ENCODE data around the gene TFAP2E. TPM values are rescaled to one million over a fixed set of nuclear protein-coding genes. Genes with fewer than 3 reads are reported as not detected.

The TFAP2E gene
- total RNA-seq, 2 experiments from 2014 or later, result 0.65 to 0.85 TPM

DNA sequence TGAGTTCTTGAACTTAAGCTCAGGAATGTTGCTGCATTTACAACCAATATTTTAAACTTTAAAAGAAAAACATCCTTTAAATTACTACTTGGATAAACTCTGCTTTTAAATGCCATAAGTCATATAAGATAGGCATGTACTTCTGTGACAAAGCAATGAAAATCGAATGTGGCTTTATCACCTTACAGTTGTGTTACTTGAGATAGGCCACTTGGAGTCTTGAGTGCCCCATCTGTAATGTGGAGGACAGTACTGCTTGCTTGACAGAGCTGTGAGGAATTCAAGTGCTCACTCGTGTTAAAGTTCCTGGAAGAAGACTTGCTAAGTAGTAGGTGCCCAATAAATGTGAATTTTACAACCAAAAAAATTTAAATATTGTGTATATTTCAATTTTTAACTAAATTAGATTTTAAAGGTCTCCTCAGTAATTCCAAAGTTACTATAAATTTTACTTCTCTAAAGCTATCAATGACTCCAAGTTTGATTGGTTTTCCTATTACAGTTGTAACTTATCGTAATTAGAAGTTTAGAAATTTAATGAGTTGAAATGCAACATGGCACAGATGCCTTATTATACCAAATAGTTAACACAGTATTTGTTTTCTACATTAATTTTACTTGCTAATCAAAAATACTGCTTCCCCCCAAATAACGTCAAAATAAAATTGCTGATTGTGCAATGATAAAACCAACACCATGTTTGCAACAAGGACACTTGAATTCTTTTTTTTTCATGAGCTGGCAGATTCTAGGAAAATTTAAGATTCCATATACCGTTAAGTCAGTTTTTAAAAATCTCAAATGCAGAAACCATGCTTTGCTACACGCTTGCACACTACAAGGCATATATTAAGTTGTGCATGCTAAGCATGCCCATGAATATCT lies 46.4 kb downstream of the TFAP2E start:
- ChIA-PET POLR2A (interaction anchor here (1.2 to 1.7 kb wide), 2 partner anchors 95 to 150 kb away, joined by 3 to 5 read pairs; partner anchors contain the start of gene CLSPN), CTCF (interaction anchor here (0.8 to 1.0 kb wide), 2 partner anchors 96 kb away, joined by 3 read pairs; no protein-coding TSS in a partner anchor)

DNA sequence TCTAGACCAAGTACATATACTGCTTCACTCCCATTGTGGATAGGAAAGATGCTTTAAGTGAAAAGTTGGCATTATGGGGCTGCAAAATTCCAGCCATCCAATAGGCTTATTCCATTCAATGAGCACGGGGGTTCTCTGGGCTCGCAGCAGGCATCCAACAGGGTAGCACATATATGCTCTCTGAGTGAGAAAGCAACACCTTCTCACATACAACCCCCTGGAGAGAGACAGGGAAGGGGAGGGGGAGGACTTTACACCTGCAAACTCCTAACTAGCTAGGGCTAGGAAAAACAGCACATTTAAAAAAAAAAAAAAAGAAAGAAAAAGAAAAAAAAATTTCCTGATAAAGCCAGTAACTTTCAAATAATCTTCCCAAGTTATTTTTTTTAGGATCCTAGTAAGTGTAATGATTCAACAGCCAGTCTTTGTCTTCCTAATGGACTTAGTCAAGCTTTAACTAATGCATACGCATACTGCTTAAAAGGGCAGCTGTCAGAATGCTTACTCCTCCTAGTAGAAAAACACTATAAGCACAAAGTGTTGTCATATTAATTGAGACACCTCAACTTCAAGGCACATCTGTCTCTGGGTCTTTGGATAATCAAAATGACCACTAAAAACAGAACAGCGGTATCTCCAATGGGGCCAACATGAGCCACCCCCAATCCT lies 49.5 kb downstream of the TFAP2E start:
- ChIA-PET POLR2A (interaction anchor here (0.6 kb wide), 1 partner anchor 331 kb away, joined by 3 read pairs; no protein-coding TSS in a partner anchor), CTCF (no interaction called here)
- Mint-ChIP-seq H3K9me3 (no peaks in the 10 kb centered on the region), H3K36me3 (ENCODE audit: low read depth) (peaks cover 38% of the 10 kb centered on the region), H3K4me3 (no peak overlapping the region), H3K27me3 (no peaks in the 10 kb centered on the region), H3K4me1 (peaks cover 6% of the 10 kb centered on the region), H3K27ac (no peak overlapping the region)
- no peak for DNase-seq

More for the DNA sequence above, 46.4 kb downstream of the TFAP2E start:
- H3K4me1 Mint-ChIP-seq, result peaks cover 7% of the 10 kb centered on the region
- no peaks in the 10 kb centered on the region for H3K9me3 Mint-ChIP-seq
- H3K4me3 Mint-ChIP-seq, result no peak overlapping the region
- no peak for DNase-seq
- no peaks in the 10 kb centered on the region for H3K27me3 Mint-ChIP-seq
- H3K27ac Mint-ChIP-seq, result no peak overlapping the region
- H3K36me3 Mint-ChIP-seq (ENCODE audit: low read depth), result peaks cover 37% of the 10 kb centered on the region

DNA sequence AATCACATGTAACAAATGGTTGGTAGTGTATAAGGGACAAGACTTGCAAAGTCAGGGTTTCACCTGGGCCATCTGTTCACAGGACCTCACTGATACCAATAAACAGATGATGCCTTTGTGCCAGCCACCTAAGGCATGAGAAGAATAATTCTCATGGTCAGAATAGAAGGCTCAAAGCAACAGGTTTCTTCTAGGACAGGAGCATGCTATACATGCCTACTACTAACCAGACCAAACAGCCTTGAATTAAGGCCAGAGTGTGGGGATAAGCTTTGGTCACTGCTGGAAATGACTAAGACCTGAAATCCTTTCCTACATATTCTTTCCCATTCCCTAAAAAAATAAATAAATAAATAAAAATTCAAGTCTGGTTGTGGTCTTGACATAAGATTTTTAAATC lies 50.7 kb downstream of the TFAP2E start:
- Mint-ChIP-seq H3K4me3 (no peak overlapping the region), H3K36me3 (ENCODE audit: low read depth) (peaks cover 33% of the 10 kb centered on the region), H3K9me3 (no peaks in the 10 kb centered on the region), H3K27me3 (no peaks in the 10 kb centered on the region), H3K27ac (no peak overlapping the region), H3K4me1 (peaks cover 3% of the 10 kb centered on the region)
- POLR2A ChIA-PET, result interaction anchor here (1.0 kb wide), 1 partner anchor 13 kb away, joined by 3 read pairs; no protein-coding TSS in a partner anchor
- no peak for DNase-seq
- CTCF ChIA-PET, result interaction anchor here (1.5 kb wide), 1 partner anchor 92 kb away, joined by 4 read pairs; no protein-coding TSS in a partner anchor

DNA sequence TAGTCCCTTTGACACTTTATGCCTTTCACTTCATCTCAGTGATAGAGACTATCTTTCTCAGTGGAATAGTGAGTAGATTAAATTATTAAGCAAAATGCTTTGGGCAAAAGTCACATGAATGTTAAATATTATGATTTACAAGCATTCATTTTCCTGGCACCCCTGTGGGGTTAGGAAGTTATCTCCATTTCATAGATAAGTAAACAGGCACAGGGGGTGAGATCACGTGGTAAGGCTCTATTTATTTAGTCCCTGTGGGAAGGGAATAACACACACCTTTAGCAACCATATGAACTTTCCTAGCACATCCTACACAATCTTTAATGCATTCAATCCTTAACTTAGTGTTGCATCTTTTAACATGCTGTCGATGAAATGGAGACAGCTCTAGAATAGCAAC lies 55.9 kb downstream of the TFAP2E start:
- ChIA-PET POLR2A (interaction anchor here (1.1 to 2.5 kb wide), 3 partner anchors 8 to 51 kb away, joined by 3 to 9 read pairs (median 6); no protein-coding TSS in a partner anchor), CTCF (interaction anchor here (1.0 to 2.5 kb wide), 2 partner anchors 87 to 99 kb away, joined by 4 to 10 read pairs; no protein-coding TSS in a partner anchor)
- Mint-ChIP-seq H3K9me3 (no peaks in the 10 kb centered on the region), H3K27ac (no peak overlapping the region), H3K36me3 (ENCODE audit: low read depth) (peaks cover 59% of the 10 kb centered on the region), H3K4me1 (peaks cover 5% of the 10 kb centered on the region), H3K4me3 (no peak overlapping the region), H3K27me3 (no peaks in the 10 kb centered on the region)
- no peak for DNase-seq

DNA sequence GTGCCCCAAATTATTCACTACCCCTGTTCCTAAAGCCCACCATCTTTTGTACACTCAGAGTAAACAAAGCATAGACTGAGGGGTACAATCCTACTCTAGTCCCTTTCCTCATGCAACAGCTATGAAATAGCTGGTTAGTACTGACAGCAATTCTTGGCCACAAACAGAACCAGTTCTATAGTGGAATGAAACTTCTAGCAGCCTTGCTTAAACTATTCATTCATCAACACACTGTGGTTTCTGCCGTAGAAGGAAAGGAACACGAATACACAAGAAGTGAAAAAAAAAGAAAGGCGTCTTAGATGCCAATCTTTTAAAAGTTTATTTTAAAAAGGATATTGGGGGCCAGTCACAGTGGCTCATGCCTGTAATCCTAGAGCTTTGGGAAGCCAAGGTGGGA lies 58.3 kb downstream of the TFAP2E start:
- CTCF ChIA-PET, result no interaction called here
- H3K9me3 Mint-ChIP-seq, result no peaks in the 10 kb centered on the region
- peaks cover 10% of the 10 kb centered on the region for H3K4me1 Mint-ChIP-seq
- H3K36me3 Mint-ChIP-seq (ENCODE audit: low read depth), result peaks cover 67% of the 10 kb centered on the region
- POLR2A ChIA-PET, result no interaction called here
- H3K4me3 Mint-ChIP-seq, result no peak overlapping the region
- no peak overlapping the region for H3K27ac Mint-ChIP-seq
- DNase-seq, result no peak
- H3K27me3 Mint-ChIP-seq, result no peaks in the 10 kb centered on the region

DNA sequence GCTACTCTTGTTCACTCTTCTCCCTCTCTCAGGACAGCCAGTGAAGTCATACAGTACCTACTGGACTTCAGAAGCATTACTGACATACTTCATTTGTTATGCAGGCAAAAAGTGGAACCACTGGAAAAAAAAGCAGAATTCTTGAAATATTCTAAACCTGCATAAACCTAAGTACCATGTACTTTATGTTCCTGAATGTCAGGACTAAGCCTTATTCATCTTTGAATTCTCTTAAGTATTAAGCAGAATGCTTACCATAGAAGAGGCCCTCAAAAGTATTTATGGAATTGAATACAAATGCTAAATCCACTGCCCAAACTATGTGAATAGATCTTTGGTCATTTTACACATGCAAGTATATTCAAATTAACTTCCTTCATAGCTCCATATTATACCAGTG lies 60.4 kb downstream of the TFAP2E start:
- H3K36me3 Mint-ChIP-seq (ENCODE audit: low read depth), result peaks cover 64% of the 10 kb centered on the region
- H3K27me3 Mint-ChIP-seq, result no peaks in the 10 kb centered on the region
- POLR2A ChIA-PET, result interaction anchor here (0.6 kb wide), 1 partner anchor 754 kb away, joined by 3 read pairs; no protein-coding TSS in a partner anchor
- H3K4me3 Mint-ChIP-seq, result no peak overlapping the region
- no peak overlapping the region for H3K27ac Mint-ChIP-seq
- DNase-seq, result no peak
- no peaks in the 10 kb centered on the region for H3K9me3 Mint-ChIP-seq
- H3K4me1 Mint-ChIP-seq, result peaks cover 20% of the 10 kb centered on the region
- CTCF ChIA-PET, result no interaction called here

DNA sequence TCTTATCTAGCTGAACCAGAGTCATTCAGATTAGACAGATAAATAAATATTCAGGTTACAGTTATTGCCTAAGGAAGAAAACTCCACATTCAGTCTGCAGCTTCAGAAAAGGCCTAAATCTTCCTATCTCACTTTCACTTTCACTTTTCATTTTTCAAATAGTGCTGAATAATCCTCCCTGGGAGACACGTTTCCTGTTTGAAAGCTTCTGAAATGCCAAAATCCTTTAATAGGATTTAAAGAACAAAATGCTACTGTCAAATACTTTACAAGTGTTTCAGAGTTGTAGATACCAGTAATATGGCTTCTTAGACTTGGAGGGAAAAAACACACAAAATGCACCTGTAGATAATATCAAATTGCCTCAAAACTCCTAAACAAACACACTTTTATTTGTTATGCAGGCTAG lies 64.3 kb downstream of the TFAP2E start:
- Mint-ChIP-seq H3K4me1 (peaks cover 40% of the 10 kb centered on the region), H3K9me3 (no peaks in the 10 kb centered on the region), H3K27me3 (no peaks in the 10 kb centered on the region), H3K27ac (peak overlapping the region; percentile 90), H3K36me3 (ENCODE audit: low read depth) (peaks cover 49% of the 10 kb centered on the region), H3K4me3 (peak overlapping the region; percentile 87)
- ChIA-PET CTCF (interaction anchor here (0.8 to 2.1 kb wide), 3 partner anchors 69 to 80 kb away, joined by 3 to 7 read pairs (median 7); no protein-coding TSS in a partner anchor), POLR2A (interaction anchor here (0.8 to 2.2 kb wide), 9 partner anchors 9 to 444 kb away, joined by 3 to 9 read pairs (median 4); partner anchors contain the start of genes KIAA0319L, NCDN, SFPQ and TFAP2E)
- no peak for DNase-seq

DNA sequence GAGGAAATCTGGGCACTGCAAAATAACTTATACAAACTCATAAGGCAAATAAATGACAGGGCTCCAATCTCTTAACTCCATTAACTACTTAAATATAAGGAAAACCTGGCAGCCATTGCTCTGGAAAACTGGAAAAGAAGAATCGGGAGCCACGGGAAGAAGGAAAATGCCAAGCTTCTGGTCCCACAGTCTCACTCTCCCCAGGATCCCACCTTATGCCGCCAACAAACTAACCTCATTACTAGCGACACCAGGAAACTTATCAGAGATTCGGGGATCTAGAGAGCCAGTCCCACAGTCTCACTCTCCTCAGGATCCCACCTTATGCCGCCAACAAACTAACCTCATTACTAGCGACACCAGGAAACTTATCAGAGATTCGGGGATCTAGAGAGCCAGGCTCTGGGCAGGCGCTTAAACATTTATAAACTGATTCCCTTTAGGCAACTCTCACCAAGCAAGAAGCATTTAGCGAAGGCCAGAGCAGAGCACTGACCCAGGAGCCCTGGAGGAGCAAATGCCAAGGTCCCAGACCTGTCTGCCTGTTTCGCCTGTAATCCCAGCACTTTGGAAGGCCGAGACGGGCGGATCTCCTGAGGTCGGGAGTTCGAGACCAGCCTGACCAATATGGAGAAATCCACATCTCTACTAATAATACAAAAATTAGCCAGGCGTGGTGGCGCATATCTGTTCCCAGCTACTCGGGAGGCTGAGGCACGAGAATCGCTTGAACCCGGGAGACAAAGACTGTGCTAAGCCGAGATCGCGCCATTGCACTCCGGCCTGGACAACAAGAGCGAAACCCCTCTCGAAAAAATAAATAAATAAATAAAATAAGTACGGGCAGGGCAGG lies 67.5 kb downstream of the TFAP2E start:
- H3K4me3 Mint-ChIP-seq, result peak overlapping the region; percentile 100
- peak overlapping the region; percentile 99 for H3K27ac Mint-ChIP-seq
- H3K27me3 Mint-ChIP-seq, result peaks cover 17% of the 10 kb centered on the region
- H3K9me3 Mint-ChIP-seq, result no peaks in the 10 kb centered on the region
- POLR2A ChIA-PET, result interaction anchor here (1.0 to 2.3 kb wide), 3 partner anchors 12 to 129 kb away, joined by 3 to 6 read pairs (median 5); partner anchors contain the start of gene CLSPN
- DNase-seq, result no peak
- H3K4me1 Mint-ChIP-seq, result peaks cover 42% of the 10 kb centered on the region
- H3K36me3 Mint-ChIP-seq (ENCODE audit: low read depth), result peaks cover 30% of the 10 kb centered on the region
- CTCF ChIA-PET, result interaction anchor here (1.0 to 1.2 kb wide), 2 partner anchors 75 kb away, joined by 3 read pairs; no protein-coding TSS in a partner anchor

DNA sequence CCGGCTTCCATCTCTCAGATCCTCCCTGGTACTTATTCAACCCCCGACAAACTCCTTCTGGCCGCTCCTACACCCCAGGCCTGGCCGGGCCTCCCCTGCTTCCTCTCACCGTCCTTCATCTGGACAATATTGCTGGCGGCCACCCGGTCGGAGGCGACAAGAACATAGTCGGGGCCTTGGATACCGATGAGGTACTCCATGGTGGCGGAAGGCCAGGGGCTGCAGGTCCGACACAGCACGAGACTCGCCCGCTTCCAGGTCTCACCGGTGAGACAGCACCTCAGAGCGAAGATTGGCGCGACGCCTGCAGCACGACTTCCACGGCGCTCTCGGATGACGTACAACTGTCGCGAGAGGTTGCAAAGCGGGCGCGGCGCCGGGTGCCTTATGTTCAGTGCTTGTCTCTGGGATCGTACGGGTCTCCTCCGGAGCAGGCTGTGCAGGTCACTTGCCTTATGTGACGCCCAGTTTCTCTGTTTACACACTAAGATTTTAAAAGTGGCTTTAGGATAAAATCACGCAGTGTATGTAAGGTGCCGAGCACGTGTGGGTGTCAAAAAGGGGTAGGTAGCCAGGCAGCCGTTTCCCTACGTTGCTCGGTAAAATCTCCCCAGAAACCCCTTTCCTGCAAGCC lies 68.2 kb downstream of the TFAP2E start, which contains the start of gene PSMB2:
Gene PSMB2, minus strand, starts transcription at position 294 of the 634 bp plus-strand sequence. Its CDS starts 94 bp downstream, at position 200.
- Mint-ChIP-seq H3K4me1 (peaks cover 37% of the 10 kb centered on the region), H3K9me3 (no peaks in the 10 kb centered on the region), H3K27me3 (peaks cover 24% of the 10 kb centered on the region), H3K27ac (peak within 1 kb of the TSS; percentile 99), H3K36me3 (ENCODE audit: low read depth) (peaks cover 23% of the 10 kb centered on the region), H3K4me3 (peak within 1 kb of the TSS; percentile 100)
- CTCF ChIA-PET, result interaction anchor here (0.7 kb wide), 1 partner anchor 85 kb away, joined by 6 read pairs; no protein-coding TSS in a partner anchor
- peak; percentile 97 for DNase-seq
- POLR2A ChIA-PET, result interaction anchor here (0.7 to 2.3 kb wide), 5 partner anchors 13 to 128 kb away, joined by 3 to 8 read pairs (median 5); partner anchors contain the start of gene CLSPN

DNA sequence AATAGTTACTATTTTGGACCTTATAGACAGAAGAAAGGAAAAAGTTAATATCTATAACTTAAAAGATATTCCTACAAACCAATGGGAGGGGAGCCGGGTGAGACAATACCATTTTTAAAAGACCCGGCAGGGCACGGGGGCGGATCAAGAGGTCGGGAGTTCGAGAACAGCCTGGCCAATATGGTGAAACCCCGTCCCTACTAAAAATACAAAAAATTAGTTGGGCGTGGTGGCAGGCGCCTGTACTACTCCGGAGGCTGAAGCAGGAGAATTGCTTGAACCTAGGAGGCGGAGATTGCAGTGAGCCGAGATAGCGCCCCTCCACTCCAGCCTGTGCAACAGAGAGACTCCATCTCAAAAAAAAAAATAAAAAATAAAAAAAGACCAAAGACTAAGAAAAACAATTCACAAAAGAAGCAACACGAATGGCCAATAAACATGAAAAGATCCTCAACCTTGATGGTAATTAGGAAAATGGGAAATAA lies 69.4 kb downstream of the TFAP2E start:
- DNase-seq, result peak; percentile 18
- H3K4me1 Mint-ChIP-seq, result peaks cover 33% of the 10 kb centered on the region
- peak overlapping the region; percentile 99 for H3K27ac Mint-ChIP-seq
- POLR2A ChIA-PET, result interaction anchor here (0.7 to 1.3 kb wide), 6 partner anchors 15 to 286 kb away, joined by 3 to 8 read pairs (median 3); partner anchors contain the start of gene CLSPN
- H3K4me3 Mint-ChIP-seq, result peak overlapping the region; percentile 100
- no peaks in the 10 kb centered on the region for H3K9me3 Mint-ChIP-seq
- CTCF ChIA-PET, result interaction anchor here (0.6 to 0.7 kb wide), 2 partner anchors 30 to 79 kb away, joined by 3 to 4 read pairs; no protein-coding TSS in a partner anchor
- peaks cover 30% of the 10 kb centered on the region for H3K27me3 Mint-ChIP-seq
- H3K36me3 Mint-ChIP-seq (ENCODE audit: low read depth), result peaks cover 21% of the 10 kb centered on the region

DNA sequence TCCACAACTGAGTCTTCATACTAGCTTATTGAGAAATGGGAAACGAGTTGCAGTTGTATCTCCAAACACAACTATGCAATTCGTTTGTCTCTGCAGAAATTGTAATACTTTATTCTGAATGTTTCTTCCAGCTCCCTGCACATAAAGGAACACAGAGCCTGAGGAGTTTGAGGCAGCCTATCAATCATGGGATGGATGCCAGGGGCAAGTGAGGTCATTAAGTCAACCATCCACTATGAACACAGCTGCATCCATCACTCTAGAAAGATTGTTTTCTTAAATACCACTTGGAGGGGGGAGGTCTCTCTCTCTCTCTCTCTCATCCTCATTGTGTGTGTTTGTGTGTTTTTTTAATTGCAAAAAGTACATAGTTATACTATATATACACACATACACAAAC lies 71.1 kb downstream of the TFAP2E start:
- ChIA-PET CTCF (interaction anchor here (1.0 to 4.5 kb wide), 4 partner anchors 44 to 82 kb away, joined by 3 to 20 read pairs (median 4); no protein-coding TSS in a partner anchor), POLR2A (no interaction called here)
- peaks cover 14% of the 10 kb centered on the region for H3K36me3 Mint-ChIP-seq (ENCODE audit: low read depth)
- peaks cover 39% of the 10 kb centered on the region for H3K27me3 Mint-ChIP-seq
- H3K9me3 Mint-ChIP-seq, result no peaks in the 10 kb centered on the region
- peaks cover 21% of the 10 kb centered on the region for H3K4me1 Mint-ChIP-seq
- H3K27ac Mint-ChIP-seq, result no peak overlapping the region
- H3K4me3 Mint-ChIP-seq, result no peak overlapping the region
- DNase-seq, result no peak

Measured in activated CD4-positive, alpha-beta memory T cell treated with anti-CD3 and anti-CD28 coated beads, Interleukin-2, amount 10 ng/mL, durations not matched to agents 7 days and 5 days (primary cell).